Mesothelial cell of epicardium (in vitro differentiated cells): ENCODE data around the gene RNPEPL1. TPM values are rescaled to one million over a fixed set of nuclear protein-coding genes. Genes with fewer than 3 reads are reported as not detected.

Experiments used
- DNase-seq, 2 experiments: peaks; one replicate each; pipeline ENCODE4 v3.0.0; 2021; ENCODE audit warnings: low spot score in 2 of 2; ENCODE audit not compliant: unreplicated experiment in 2 of 2
- H3K27ac Mint-ChIP-seq: 2 replicates; pipeline ENCODE4 v1.8.0; 2021; ENCODE audit warnings: mixed read lengths
- H3K27me3 Mint-ChIP-seq: 2 replicates; pipeline ENCODE4 v1.8.0; 2021; ENCODE audit warnings: low read depth, mixed read lengths
- H3K36me3 Mint-ChIP-seq: 2 replicates; pipeline ENCODE4 v1.8.0; 2021; ENCODE audit warnings: mixed read lengths
- H3K4me1 Mint-ChIP-seq: 2 replicates; pipeline ENCODE4 v1.8.0; 2021; ENCODE audit warnings: mixed read lengths
- H3K4me3 Mint-ChIP-seq: 2 replicates; pipeline ENCODE4 v1.8.0; 2021; ENCODE audit warnings: mild to moderate bottlenecking, moderate library complexity, mixed read lengths
- H3K9me3 Mint-ChIP-seq: 2 replicates; pipeline ENCODE4 v1.8.0; 2021; ENCODE audit warnings: mixed read lengths
- total RNA-seq: library from RNA; stranded (reverse); gene quantifications from 3 replicates; pipeline ENCODE4 v1.2.1, GENCODE V29; 2021
- TF ChIP-seq, protein P1 (sequence below): fragments of 200-600 bp; sonication (generic); IDR thresholded peaks from one replicate; pipeline ENCODE4 v1.5.0; 2021; ENCODE audit warnings: antibody characterized with exemption; ENCODE audit not compliant: unreplicated experiment

RNPEPL1 gene
- total RNA-seq, 1 donor from 2014 or later, result 28.3 TPM

DNA sequence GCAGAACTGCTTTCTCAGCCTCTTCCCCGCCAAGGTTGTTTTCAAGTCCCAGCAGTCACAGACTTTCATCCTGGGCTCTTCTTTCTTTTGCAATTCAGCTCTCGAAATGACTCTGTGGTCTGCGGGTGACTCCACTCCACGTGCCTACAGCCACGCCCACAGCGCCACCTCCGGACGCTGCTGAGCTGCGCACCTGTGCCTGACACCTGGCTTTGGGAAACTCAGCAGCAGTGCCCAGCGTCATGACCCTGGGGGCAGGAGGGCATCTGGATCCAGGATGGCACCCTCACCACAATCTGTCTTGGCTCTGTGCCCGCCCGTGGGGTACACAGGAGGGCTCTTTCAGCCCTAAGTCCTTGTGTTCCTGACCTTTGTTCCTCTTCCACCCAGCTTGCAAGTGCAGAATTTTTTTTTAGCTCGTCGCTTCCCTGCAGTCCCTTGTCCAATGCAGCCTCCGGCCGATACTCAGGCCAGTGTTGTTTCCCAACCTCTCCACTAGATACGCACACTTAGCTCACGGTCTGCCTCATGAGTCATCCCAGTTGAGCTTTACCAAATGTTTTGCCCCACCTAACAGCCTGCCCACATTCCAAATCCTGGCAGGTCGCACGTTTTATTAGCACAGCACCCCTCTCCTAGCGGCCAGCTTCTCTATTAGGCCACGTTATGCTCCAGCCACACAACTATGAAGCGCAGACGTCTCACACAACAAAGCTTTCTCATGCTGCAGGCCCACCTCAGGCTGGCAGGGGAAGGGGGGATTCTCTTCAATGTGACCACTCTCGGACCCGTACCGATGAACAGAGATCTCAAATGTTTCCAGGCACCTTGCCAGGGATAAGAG is 11.7 kb downstream of the RNPEPL1 start:
- Mint-ChIP-seq H3K4me1 (peaks cover 4% of the 10 kb centered on the region), H3K9me3 (peaks cover 14% of the 10 kb centered on the region), H3K27me3 (no peaks in the 10 kb centered on the region), H3K27ac (no peak overlapping the region), H3K4me3 (no peak overlapping the region), H3K36me3 (peaks cover 16% of the 10 kb centered on the region)
- TF ChIP-seq, protein P1, sequence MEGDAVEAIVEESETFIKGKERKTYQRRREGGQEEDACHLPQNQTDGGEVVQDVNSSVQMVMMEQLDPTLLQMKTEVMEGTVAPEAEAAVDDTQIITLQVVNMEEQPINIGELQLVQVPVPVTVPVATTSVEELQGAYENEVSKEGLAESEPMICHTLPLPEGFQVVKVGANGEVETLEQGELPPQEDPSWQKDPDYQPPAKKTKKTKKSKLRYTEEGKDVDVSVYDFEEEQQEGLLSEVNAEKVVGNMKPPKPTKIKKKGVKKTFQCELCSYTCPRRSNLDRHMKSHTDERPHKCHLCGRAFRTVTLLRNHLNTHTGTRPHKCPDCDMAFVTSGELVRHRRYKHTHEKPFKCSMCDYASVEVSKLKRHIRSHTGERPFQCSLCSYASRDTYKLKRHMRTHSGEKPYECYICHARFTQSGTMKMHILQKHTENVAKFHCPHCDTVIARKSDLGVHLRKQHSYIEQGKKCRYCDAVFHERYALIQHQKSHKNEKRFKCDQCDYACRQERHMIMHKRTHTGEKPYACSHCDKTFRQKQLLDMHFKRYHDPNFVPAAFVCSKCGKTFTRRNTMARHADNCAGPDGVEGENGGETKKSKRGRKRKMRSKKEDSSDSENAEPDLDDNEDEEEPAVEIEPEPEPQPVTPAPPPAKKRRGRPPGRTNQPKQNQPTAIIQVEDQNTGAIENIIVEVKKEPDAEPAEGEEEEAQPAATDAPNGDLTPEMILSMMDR, result no peak
- no peak for DNase-seq

- H3K9me3 Mint-ChIP-seq, result peaks cover 14% of the 10 kb centered on the region
- DNase-seq, result no peak
- H3K4me1 Mint-ChIP-seq, result peaks cover 13% of the 10 kb centered on the region
- H3K27ac Mint-ChIP-seq, result no peak overlapping the region
- no peaks in the 10 kb centered on the region for H3K27me3 Mint-ChIP-seq
- TF ChIP-seq, protein P1, result no peak
- no peak overlapping the region for H3K4me3 Mint-ChIP-seq
- H3K36me3 Mint-ChIP-seq, result peaks cover 16% of the 10 kb centered on the region
These were observed 13.5 kb downstream of the RNPEPL1 start for GRCh38 chr2:240581811-240582210.

DNA sequence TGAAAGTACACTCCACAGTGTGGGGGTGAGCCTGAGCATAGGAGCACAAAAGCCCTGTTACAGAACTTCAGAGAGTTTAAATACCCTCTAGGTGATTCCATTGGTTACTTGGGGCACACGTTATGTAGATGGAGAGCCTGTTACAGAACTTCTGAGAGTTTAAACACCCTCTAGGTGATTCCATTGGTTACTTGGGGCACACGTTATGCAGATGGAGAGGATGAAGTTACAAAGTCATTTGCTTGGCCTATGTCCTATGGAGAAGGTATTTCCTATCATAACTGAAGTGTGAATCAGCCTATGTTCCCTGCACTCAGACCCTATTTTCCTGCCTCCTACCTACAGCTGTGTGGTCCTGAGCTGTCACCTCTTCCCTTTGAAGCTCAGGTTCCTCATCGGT is 14.5 kb downstream of the RNPEPL1 start:
- Mint-ChIP-seq H3K36me3 (peaks cover 16% of the 10 kb centered on the region), H3K4me3 (no peak overlapping the region), H3K27ac (no peak overlapping the region)

DNA sequence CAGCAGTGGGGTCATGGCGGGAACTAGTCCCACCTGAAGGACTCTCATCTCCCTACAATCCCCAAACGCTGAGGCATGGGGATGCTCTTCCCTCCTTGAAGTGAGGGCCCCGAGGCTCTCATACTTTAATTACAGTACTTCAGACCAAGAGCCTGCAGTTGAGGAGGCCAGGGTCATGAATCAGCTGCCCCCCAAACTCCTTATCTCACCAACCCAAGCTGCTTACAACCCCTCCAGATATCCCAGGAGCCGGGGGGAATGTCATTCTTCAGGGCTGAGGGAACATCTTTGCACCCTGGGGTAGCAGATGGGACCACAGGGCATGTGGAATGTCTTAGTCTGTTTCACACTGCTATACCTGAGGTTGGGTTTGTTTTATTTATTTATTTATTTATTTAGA is 15.5 kb downstream of the RNPEPL1 start:
- Mint-ChIP-seq H3K9me3 (peaks cover 14% of the 10 kb centered on the region), H3K4me1 (peaks cover 30% of the 10 kb centered on the region), H3K36me3 (peaks cover 16% of the 10 kb centered on the region), H3K27ac (no peak overlapping the region), H3K27me3 (no peaks in the 10 kb centered on the region), H3K4me3 (no peak overlapping the region)
- TF ChIP-seq, protein P1, result no peak
- no peak for DNase-seq

More for the DNA sequence above, 14.5 kb downstream of the RNPEPL1 start:
- Mint-ChIP-seq H3K4me1 (peaks cover 20% of the 10 kb centered on the region), H3K27me3 (no peaks in the 10 kb centered on the region), H3K9me3 (peaks cover 14% of the 10 kb centered on the region)
- no peak for DNase-seq
- TF ChIP-seq, protein P1, result no peak

DNA sequence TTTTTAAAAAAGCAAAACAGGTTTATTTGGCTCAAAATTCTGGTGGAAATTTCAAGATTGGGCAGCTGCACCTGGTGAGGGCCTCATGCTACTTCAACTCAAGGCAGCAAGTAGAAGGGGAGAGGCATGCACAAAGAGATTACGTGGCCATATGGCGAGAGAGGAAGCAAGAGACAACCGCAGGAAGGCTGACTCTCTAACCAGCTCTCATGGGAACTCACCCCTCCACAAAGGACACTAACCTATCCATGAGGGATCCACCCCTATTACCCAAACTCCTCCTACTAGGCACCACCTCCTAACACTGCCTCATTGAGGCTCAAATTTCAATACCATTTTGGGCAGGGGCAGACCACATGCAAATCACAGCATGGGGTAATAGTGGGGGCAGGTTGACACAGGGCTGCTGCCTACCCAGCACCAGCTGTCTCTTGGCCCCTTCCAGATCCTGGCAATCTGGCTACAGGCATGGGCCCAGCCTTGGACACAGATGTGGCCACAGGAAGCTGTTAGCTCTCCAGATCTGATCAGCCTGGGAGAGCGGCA is 16.3 kb downstream of the RNPEPL1 start:
- H3K27ac Mint-ChIP-seq, result peak overlapping the region; percentile 53
- H3K9me3 Mint-ChIP-seq, result peaks cover 14% of the 10 kb centered on the region
- peaks cover 31% of the 10 kb centered on the region for H3K4me1 Mint-ChIP-seq
- H3K4me3 Mint-ChIP-seq, result peak overlapping the region; percentile 95
- TF ChIP-seq, protein P1, result no peak
- H3K27me3 Mint-ChIP-seq, result no peaks in the 10 kb centered on the region
- peaks cover 16% of the 10 kb centered on the region for H3K36me3 Mint-ChIP-seq
- DNase-seq, result no peak
